Right lobe of liver (tissue), 6 donors: Measurements from ENCODE around the gene PELO. TPM values are rescaled to one million over a fixed set of nuclear protein-coding genes. Genes with fewer than 3 reads are reported as not detected.
A peak's percentile ranks its signal among the peaks of the same experiment; 100 is the strongest.

Experiments used
- ATAC-seq, 4 donors: fragments of 200-7000 bp; cut with Tn5 transposase; one replicate each; pipeline ENCODE4 v1.9.1; 2020; ENCODE audit warnings: mild to moderate bottlenecking in 4 of 4, moderate library complexity in 4 of 4
- DNase-seq, 3 donors: peaks; one replicate each; pipeline ENCODE4 v3.0.0-alpha.2; 2020
- H3K27ac ChIP-seq, 3 donors: fragments of 200-600 bp; one replicate each; pipeline ENCODE4 v1.8.0; 2022
- H3K27me3 ChIP-seq, 2 donors: fragments of 200-600 bp; one replicate each; pipeline ENCODE4 v1.8.0; 2022
- H3K36me3 ChIP-seq, 4 donors: fragments of 200-600 bp; sonication (generic) in 1 of 4; one replicate each; pipeline versions ENCODE4 v1.5.1 to v1.8.0; 2017 to 2022; ENCODE audit warnings: control low read depth in 1 of 4
- H3K4me1 ChIP-seq, 4 donors: fragments of 200-600 bp; sonication (generic) in 1 of 4; one replicate each; pipeline versions ENCODE4 v1.5.1 to v1.8.0; 2017 to 2022; ENCODE audit warnings: control low read depth in 1 of 4
- H3K4me3 ChIP-seq, 3 donors: fragments of 200-600 bp; one replicate each; pipeline ENCODE4 v1.8.0; 2022
- H3K9me3 ChIP-seq, 4 donors: fragments of 200-600 bp; sonication (generic) in 1 of 4; one replicate each; pipeline versions ENCODE4 v1.5.1 to v1.8.0; 2017 to 2022; ENCODE audit warnings: control low read depth in 1 of 4
- CTCF ChIP-seq, 4 donors: fragments of 200-600 bp in 3 of 4; fragments of 450-650 bp in 1 of 4; IDR thresholded peaks; one replicate each; pipeline versions ENCODE4 v1.5.1 to v1.8.0; 2016 to 2022; ENCODE audit warnings: antibody characterized with exemption in 4 of 4, mild to moderate bottlenecking in 2 of 4
- POLR2A ChIP-seq: fragments of 450-650 bp; IDR thresholded peaks from one replicate; pipeline ENCODE4 v1.6.1; 2017; ENCODE audit warnings: antibody characterized with exemption, mild to moderate bottlenecking
- WGBS: methylation state at CpG from one replicate; pipeline ENCODE4 v1.1.6; 2018; ENCODE audit warnings: low coverage, low lambda C conversion rate; ENCODE audit not compliant: insufficient coverage; ENCODE audit errors: missing lambda C conversion rate; 5-methylcytosine and 5-hydroxymethylcytosine counted together
- intact Hi-C, 2 donors: fragments of 100-400 bp; cut with DNase I; formaldehyde crosslinking; loops; one replicate each; pipeline versions ENCODE4 v1.11.2 to v1.14.1; 2022
- total RNA-seq, 6 experiments: library from RNA; depleted of rRNA in 2 of 6; stranded (reverse); fragments of >200 nt in 2 of 6; fragmentation: NEBNext Ultra II Directional in 3 of 6; extraction: Animal tissue kit (Norgen Biotek cat#: 25700) in 3 of 6; gene quantifications; one replicate each; pipeline versions ENCODE4 v1.1.0 to v1.2.4, GENCODE V29; 2016 to 2023
- donor health status: DM: no; HTN: yes; CAD: no.
- donor health status: DM: no; HTN: no; CAD: no.
- donor health status: DM: no; HTN: no; CAD: no.
- donor health status: DM: no; HTN: yes; CAD: no.
- donor health status: DM: no; HTN: yes; CAD: no.

PELO gene
- total RNA-seq, 6 experiments from 2014 or later: 14.6 to 24.6 (median 17.6) TPM

DNA sequence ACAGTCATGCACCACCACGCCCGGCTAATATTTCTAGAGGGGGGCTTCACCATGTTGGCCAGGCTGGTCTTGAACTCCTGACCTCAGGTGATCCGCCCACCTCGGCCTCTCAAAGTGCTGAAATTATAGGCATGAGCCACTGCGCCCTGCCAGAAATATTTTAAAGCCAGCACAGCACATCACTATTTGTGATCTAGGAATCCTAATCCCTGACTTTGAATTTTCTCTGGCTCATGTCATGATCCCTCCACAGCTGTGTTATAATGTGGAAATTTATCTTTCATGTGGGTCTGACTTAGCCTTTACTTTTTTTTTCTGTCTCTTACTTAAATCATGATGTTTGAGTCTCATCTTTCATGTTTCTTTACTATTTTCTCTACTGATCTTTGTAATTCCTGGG is 18.7 kb upstream of the PELO start:
- no peak for ATAC-seq
- no peak for DNase-seq
- no peaks in the 10 kb centered on the region for H3K27me3 ChIP-seq
- H3K4me1 ChIP-seq: peaks cover 0 to 17% (median 6%) of the 10 kb centered on the region in 4 donors
- no peaks in the 10 kb centered on the region for H3K36me3 ChIP-seq
- H3K27ac ChIP-seq: no peak overlapping the region
- 90% methylated on average over 2 of the region's 5 CpGs for WGBS
- no peaks in the 10 kb centered on the region for H3K9me3 ChIP-seq
- H3K4me3 ChIP-seq: no peak overlapping the region
- TF ChIP-seq CTCF (IDR thresholded peaks at IDR 0.05) (no peak), POLR2A (no peak)
- intact Hi-C loops: no loop called here

DNA sequence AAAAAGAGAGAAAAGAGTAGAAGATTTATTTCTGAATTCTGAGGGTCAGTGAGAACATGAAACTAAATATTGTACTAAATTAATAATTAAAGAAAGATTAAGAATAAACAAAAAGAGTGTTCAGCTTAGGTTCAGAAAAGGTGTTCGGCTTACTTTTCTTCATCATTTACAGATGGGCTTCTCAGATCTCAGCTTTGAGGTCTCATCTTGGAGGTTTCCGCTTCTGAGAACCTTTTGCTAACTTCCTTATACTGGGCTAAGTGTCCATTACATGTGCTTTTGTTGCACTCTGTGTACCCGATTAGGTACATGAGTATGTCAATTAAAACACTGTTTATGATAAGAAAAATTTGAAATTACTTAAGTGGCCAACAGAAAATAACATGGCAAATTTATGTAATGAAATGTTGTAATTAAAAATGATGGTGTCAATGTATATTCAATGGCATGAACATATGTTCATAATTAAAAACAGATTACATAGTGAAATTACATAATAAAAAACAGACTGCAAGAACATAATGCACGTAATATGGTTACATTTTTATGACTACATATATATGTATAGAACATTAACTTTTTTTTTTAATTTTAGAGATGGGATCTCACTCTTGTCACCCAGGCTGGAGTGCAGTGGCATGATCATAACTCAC is 17.3 kb upstream of the PELO start:
- Histone ChIP-seq H3K27me3 (no peaks in the 10 kb centered on the region), H3K27ac (no peak overlapping the region), H3K4me3 (no peak overlapping the region), H3K9me3 (no peaks in the 10 kb centered on the region), H3K36me3 (no peaks in the 10 kb centered on the region), H3K4me1 (peaks cover 0 to 23% (median 10%) of the 10 kb centered on the region in 4 donors)
- ATAC-seq: no peak
- intact Hi-C loops: no loop called here
- no peak for DNase-seq
- 92% methylated on average over 4 of the region's 4 CpGs for WGBS
- no peak for TF ChIP-seq CTCF (IDR thresholded peaks at IDR 0.05)
- TF ChIP-seq POLR2A: no peak

DNA sequence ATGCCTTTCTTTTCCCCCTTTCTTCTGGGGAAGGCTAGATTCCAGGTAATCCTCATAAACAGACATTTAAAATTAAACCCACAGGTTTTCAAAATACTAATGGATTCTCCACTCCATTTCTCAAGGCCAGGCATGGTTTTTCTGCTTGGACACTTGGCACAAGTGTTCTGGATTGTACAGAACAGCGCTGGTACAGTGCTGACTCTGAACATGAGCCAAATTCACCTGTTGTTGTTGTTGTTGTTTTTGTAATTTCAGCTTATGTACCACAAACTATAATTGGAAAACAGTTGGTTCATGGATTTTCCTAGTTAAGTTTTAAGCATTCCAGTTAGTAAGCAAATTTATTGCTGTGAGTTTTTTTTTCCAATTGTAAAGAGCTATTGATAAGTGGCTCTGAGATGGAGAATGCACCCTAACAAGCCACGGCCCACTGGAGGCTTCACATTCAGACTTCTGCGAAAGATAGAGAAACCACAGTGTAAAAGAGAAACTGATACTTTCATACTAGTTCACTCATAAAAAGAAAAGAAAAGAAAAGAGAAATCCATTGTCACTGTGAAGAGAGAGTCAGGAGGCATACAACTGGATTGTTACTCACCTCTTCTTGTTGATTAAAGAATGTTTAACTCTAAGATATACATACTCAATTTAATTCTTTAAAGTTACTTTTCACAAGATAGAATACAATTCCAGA is 16.2 kb upstream of the PELO start:
- 72% methylated on average over 3 of the region's 3 CpGs for WGBS

DNA sequence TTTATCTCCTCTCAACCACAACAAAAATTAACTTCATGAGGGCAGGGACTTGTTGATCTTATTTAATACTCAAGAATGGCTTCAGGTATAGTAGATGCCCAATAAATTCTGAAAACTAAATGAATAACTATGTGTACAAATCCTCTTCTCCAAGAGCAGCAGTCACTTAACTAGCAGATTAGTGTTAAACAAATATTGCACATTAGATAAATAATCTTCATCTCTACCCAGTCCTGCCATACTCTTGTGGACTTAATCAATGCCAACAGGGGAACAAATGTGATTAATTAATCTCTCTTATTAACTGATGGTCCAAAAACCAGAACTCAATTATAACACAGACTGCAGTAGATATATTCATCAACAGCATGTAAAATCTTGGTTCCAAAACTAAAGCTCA is 15.0 kb upstream of the PELO start:
- ATAC-seq (peak; percentile 31 to 62 (median 52)), DNase-seq (no peak)
- H3K9me3 ChIP-seq: no peaks in the 10 kb centered on the region
- intact Hi-C loops: no loop called here
- no peak overlapping the region for H3K4me3 ChIP-seq
- H3K4me1 ChIP-seq: peaks cover 0 to 23% (median 10%) of the 10 kb centered on the region in 4 donors
- peak overlapping the region in 1 of 3 donors; percentile 61 for H3K27ac ChIP-seq
- no peak for TF ChIP-seq CTCF (IDR thresholded peaks at IDR 0.05)
- TF ChIP-seq POLR2A: no peak
- H3K27me3 ChIP-seq: no peaks in the 10 kb centered on the region
- no peaks in the 10 kb centered on the region for H3K36me3 ChIP-seq

More for the DNA sequence above, 16.2 kb upstream of the PELO start:
- Histone ChIP-seq H3K9me3 (no peaks in the 10 kb centered on the region), H3K27ac (no peak overlapping the region), H3K4me3 (no peak overlapping the region), H3K27me3 (no peaks in the 10 kb centered on the region), H3K36me3 (no peaks in the 10 kb centered on the region), H3K4me1 (peaks cover 0 to 23% (median 10%) of the 10 kb centered on the region in 4 donors)
- TF ChIP-seq POLR2A (no peak), CTCF (IDR thresholded peaks at IDR 0.05) (no peak)
- intact Hi-C loops: no loop called here
- ATAC-seq (no peak), DNase-seq (no peak)
